Endothelial cell (in vitro differentiated cells): ENCODE measurements around the gene CRIP2. TPM values are rescaled to one million over a fixed set of nuclear protein-coding genes. Genes with fewer than 3 reads are reported as not detected.

ENCODE experiments used
- DNase-seq: peaks from one replicate; pipeline ENCODE4 v3.0.0; 2021; ENCODE audit warnings: low spot score
- H3K27ac Mint-ChIP-seq: one replicate; pipeline ENCODE4 v1.8.0; 2021; ENCODE audit warnings: mixed read lengths, inconsistent platforms; ENCODE audit not compliant: unreplicated experiment
- H3K27me3 Mint-ChIP-seq: one replicate; pipeline ENCODE4 v1.8.0; 2021; ENCODE audit warnings: mild to moderate bottlenecking, moderate library complexity, mixed read lengths, inconsistent platforms; ENCODE audit not compliant: unreplicated experiment
- H3K36me3 Mint-ChIP-seq: one replicate; pipeline ENCODE4 v1.8.0; 2021; ENCODE audit warnings: mild to moderate bottlenecking, low read depth, mixed read lengths, inconsistent platforms; ENCODE audit not compliant: unreplicated experiment
- H3K4me1 Mint-ChIP-seq: one replicate; pipeline ENCODE4 v1.8.0; 2021; ENCODE audit warnings: mild to moderate bottlenecking, mixed read lengths, inconsistent platforms; ENCODE audit not compliant: unreplicated experiment
- H3K4me3 Mint-ChIP-seq: one replicate; pipeline ENCODE4 v1.8.0; 2021; ENCODE audit warnings: mild to moderate bottlenecking, mixed read lengths, inconsistent platforms; ENCODE audit not compliant: unreplicated experiment
- H3K9me3 Mint-ChIP-seq: one replicate; pipeline ENCODE4 v1.8.0; 2021; ENCODE audit warnings: mixed read lengths, inconsistent platforms; ENCODE audit not compliant: unreplicated experiment
- total RNA-seq: library from RNA; stranded (reverse); fragmentation: NEBNext Ultra II Directional; extraction: Animal tissue kit (Norgen Biotek cat#: 25700); gene quantifications from one replicate; pipeline ENCODE4 v1.2.1, GENCODE V29; 2021; ENCODE audit not compliant: unreplicated experiment
- TF ChIP-seq, protein P1 (sequence below): fragments of 200-600 bp; sonication (generic); IDR thresholded peaks from one replicate; pipeline ENCODE4 v1.5.0; 2021; ENCODE audit warnings: antibody characterized with exemption; ENCODE audit not compliant: unreplicated experiment

The CRIP2 gene
- total RNA-seq, 1 donor from 2014 or later: 67.4 TPM

- no peaks in the 10 kb centered on the region for H3K36me3 Mint-ChIP-seq
Measured at GRCh38 chr14:105493921-105494605, 19.4 kb downstream of the CRIP2 start.

GRCh38 chr14:105494606-105494929, 19.9 kb downstream of the CRIP2 start:
- no peak for DNase-seq
- Mint-ChIP-seq H3K27me3 (peaks cover 15% of the 10 kb centered on the region), H3K27ac (no peak overlapping the region), H3K4me1 (peaks cover 2% of the 10 kb centered on the region), H3K9me3 (no peaks in the 10 kb centered on the region), H3K36me3 (no peaks in the 10 kb centered on the region), H3K4me3 (no peak overlapping the region)
- TF ChIP-seq, protein P1, sequence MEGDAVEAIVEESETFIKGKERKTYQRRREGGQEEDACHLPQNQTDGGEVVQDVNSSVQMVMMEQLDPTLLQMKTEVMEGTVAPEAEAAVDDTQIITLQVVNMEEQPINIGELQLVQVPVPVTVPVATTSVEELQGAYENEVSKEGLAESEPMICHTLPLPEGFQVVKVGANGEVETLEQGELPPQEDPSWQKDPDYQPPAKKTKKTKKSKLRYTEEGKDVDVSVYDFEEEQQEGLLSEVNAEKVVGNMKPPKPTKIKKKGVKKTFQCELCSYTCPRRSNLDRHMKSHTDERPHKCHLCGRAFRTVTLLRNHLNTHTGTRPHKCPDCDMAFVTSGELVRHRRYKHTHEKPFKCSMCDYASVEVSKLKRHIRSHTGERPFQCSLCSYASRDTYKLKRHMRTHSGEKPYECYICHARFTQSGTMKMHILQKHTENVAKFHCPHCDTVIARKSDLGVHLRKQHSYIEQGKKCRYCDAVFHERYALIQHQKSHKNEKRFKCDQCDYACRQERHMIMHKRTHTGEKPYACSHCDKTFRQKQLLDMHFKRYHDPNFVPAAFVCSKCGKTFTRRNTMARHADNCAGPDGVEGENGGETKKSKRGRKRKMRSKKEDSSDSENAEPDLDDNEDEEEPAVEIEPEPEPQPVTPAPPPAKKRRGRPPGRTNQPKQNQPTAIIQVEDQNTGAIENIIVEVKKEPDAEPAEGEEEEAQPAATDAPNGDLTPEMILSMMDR: no peak

More at GRCh38 chr14:105493921-105494605, 19.4 kb downstream of the CRIP2 start:
- H3K4me3 Mint-ChIP-seq: no peak overlapping the region
- H3K27me3 Mint-ChIP-seq: peaks cover 16% of the 10 kb centered on the region
- DNase-seq: no peak
- H3K4me1 Mint-ChIP-seq: peaks cover 2% of the 10 kb centered on the region
- TF ChIP-seq, protein P1: no peak
- H3K9me3 Mint-ChIP-seq: no peaks in the 10 kb centered on the region
- no peak overlapping the region for H3K27ac Mint-ChIP-seq

GRCh38 chr14:105495101-105495989, 20.7 kb downstream of the CRIP2 start:
- no peak overlapping the region for H3K4me3 Mint-ChIP-seq
- H3K4me1 Mint-ChIP-seq: peaks cover 2% of the 10 kb centered on the region
- no peaks in the 10 kb centered on the region for H3K9me3 Mint-ChIP-seq
- peaks cover 14% of the 10 kb centered on the region for H3K27me3 Mint-ChIP-seq
- H3K36me3 Mint-ChIP-seq: no peaks in the 10 kb centered on the region
- TF ChIP-seq, protein P1: no peak
- DNase-seq: no peak
- H3K27ac Mint-ChIP-seq: no peak overlapping the region

DNA sequence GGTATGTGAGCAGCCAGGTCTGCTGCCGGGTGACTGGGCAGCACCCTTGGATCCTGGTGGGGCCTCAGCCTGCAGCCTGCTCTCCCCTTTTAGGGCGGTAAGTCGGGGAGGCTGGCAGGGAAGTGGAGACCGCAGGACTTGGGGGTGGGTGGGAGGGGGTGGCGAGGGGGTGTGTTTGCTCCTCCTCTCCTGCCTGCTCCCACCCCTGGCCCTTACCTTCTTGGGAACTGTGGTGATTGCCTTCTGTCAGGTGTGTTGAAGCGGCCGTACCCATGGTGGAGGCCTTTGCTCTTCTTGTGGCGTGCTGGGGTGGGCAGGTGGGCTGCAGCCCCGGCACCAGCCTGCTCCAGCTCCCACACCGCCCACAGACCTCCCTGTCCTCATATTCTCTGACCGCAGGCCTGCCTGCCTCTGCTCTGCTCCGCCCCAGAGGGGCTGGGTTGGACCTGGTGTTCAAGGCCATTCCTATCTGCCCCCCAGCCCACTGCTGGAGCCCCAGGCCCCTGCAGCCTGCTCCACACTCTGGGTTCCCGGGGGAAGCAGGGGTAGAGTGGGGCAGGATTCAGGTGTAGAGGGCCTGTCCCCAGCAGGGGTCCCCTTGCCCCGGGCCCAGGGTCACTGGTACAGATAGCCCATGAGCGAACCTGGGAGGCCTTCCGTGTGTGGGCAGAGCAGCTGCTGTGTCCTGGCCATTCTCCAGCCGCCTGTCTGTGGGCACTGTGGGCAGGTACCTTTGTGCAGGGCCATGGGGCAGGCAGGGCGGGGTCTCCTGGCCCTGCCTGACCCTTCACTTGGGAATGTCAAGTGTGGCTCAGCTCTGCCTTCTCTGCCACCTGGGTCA, 21.6 kb downstream of the CRIP2 start:
- no peak overlapping the region for H3K4me3 Mint-ChIP-seq
- peaks cover 10% of the 10 kb centered on the region for H3K27me3 Mint-ChIP-seq
- no peaks in the 10 kb centered on the region for H3K36me3 Mint-ChIP-seq
- DNase-seq: no peak
- no peaks in the 10 kb centered on the region for H3K4me1 Mint-ChIP-seq
- TF ChIP-seq, protein P1: no peak
- no peak overlapping the region for H3K27ac Mint-ChIP-seq
- no peaks in the 10 kb centered on the region for H3K9me3 Mint-ChIP-seq
